Measurements from ENCODE around the gene PLXNB1. TPM values are rescaled to one million over a fixed set of nuclear protein-coding genes. Genes with fewer than 3 reads are reported as not detected.
A peak's percentile ranks its signal among the peaks of the same experiment; 100 is the strongest.

The PLXNB1 gene
- total RNA-seq, 1 donor = 35.0 TPM

GRCh38 chr3:48415251-48415953 lies 14.5 kb downstream of the PLXNB1 start:
- TF ChIP-seq CTCF (IDR thresholded peaks at IDR 0.05; ENCODE audit: insufficient read depth, low read depth, low read length) = peak; percentile 17
- no peak for DNase-seq (ENCODE audit: low read depth)
- H3K4me3 ChIP-seq (ENCODE audit: low read depth, low read length) = no peak overlapping the region

- TF ChIP-seq CTCF (IDR thresholded peaks at IDR 0.05; ENCODE audit: insufficient read depth, low read depth, low read length) = no peak
- no peak for DNase-seq (ENCODE audit: low read depth)
- H3K4me3 ChIP-seq (ENCODE audit: low read depth, low read length) = no peak overlapping the region
These were observed 15.3 kb downstream of the PLXNB1 start for GRCh38 chr3:48414376-48415250.

GRCh38 chr3:48413611-48414010 lies 16.3 kb downstream of the PLXNB1 start:
- H3K4me3 ChIP-seq (ENCODE audit: low read depth, low read length) = no peak overlapping the region
- no peak for TF ChIP-seq CTCF (IDR thresholded peaks at IDR 0.05; ENCODE audit: insufficient read depth, low read depth, low read length)
- no peak for DNase-seq (ENCODE audit: low read depth)

GRCh38 chr3:48413086-48413485 lies 16.8 kb downstream of the PLXNB1 start:
- no peak for DNase-seq (ENCODE audit: low read depth)
- no peak overlapping the region for H3K4me3 ChIP-seq (ENCODE audit: low read depth, low read length)
- TF ChIP-seq CTCF (IDR thresholded peaks at IDR 0.05; ENCODE audit: insufficient read depth, low read depth, low read length) = no peak

- no peak for TF ChIP-seq CTCF (IDR thresholded peaks at IDR 0.05; ENCODE audit: insufficient read depth, low read depth, low read length)
These were observed 17.4 kb downstream of the PLXNB1 start for GRCh38 chr3:48412375-48413001.

GRCh38 chr3:48411606-48412374 lies 18.1 kb downstream of the PLXNB1 start:
- TF ChIP-seq CTCF (IDR thresholded peaks at IDR 0.05; ENCODE audit: insufficient read depth, low read depth, low read length) = no peak
- H3K4me3 ChIP-seq (ENCODE audit: low read depth, low read length) = no peak overlapping the region

More at GRCh38 chr3:48412375-48413001, 17.4 kb downstream of the PLXNB1 start:
- DNase-seq (ENCODE audit: low read depth) = no peak
- H3K4me3 ChIP-seq (ENCODE audit: low read depth, low read length) = no peak overlapping the region

More at GRCh38 chr3:48411606-48412374, 18.1 kb downstream of the PLXNB1 start:
- no peak for DNase-seq (ENCODE audit: low read depth)
